NCI-H524 treated with DMSO at 0.1 percent for 48 hours (cell line): ENCODE measurements around the gene RAB11B.
"Not testable (repeated sequence)": the region's sequence is repeated elsewhere in the genome, so short reads cannot be mapped to it uniquely, and the experiment has no call there.

Source experiments
- DNase-seq: peaks from one replicate; lab custom pipeline; 2025; lab: John Stamatoyannopoulos, UW

RAB11B gene

GRCh38 chr19:8370176-8371010 lies 19.8 kb upstream of the RAB11B start:
- DNase-seq = no peak

GRCh38 chr19:8371011-8371804 lies 19.0 kb upstream of the RAB11B start:
- DNase-seq = no peak

GRCh38 chr19:8373867-8374813 lies 16.0 kb upstream of the RAB11B start:
- DNase-seq = no peak

GRCh38 chr19:8375766-8376165 lies 14.4 kb upstream of the RAB11B start:
- not testable (repeated sequence) for DNase-seq

GRCh38 chr19:8376373-8376974 lies 13.7 kb upstream of the RAB11B start:
- DNase-seq = not testable (repeated sequence)

GRCh38 chr19:8377598-8377997 lies 12.6 kb upstream of the RAB11B start:
- no peak for DNase-seq

GRCh38 chr19:8379156-8379891 lies 10.8 kb upstream of the RAB11B start:
- not testable (repeated sequence) for DNase-seq

- DNase-seq = not testable (repeated sequence)
Measured at GRCh38 chr19:8384569-8384968, 5.6 kb upstream of the RAB11B start.

- not testable (repeated sequence) for DNase-seq
Measured at GRCh38 chr19:8385103-8385502, 5.1 kb upstream of the RAB11B start.

GRCh38 chr19:8385566-8385965 lies 4.6 kb upstream of the RAB11B start:
- not testable (repeated sequence) for DNase-seq

- DNase-seq = not testable (repeated sequence)
Measured at GRCh38 chr19:8386419-8386818, 3.7 kb upstream of the RAB11B start.

- no peak for DNase-seq
Measured at GRCh38 chr19:8386990-8387389, 3.2 kb upstream of the RAB11B start.

GRCh38 chr19:8387688-8388611 lies 2.2 kb upstream of the RAB11B start:
- DNase-seq = no peak

GRCh38 chr19:8388612-8388958 lies 1.6 kb upstream of the RAB11B start:
- no peak for DNase-seq

GRCh38 chr19:8390617-8390981 lies 439 bp downstream of the RAB11B start:
- no peak for DNase-seq

- no peak for DNase-seq
Measured at GRCh38 chr19:8391198-8392016, 1.2 kb downstream of the RAB11B start.

GRCh38 chr19:8392017-8392591 lies 1.9 kb downstream of the RAB11B start:
- DNase-seq = no peak

- no peak for DNase-seq
Measured at GRCh38 chr19:8393192-8393870, 3.2 kb downstream of the RAB11B start.
